Effector memory CD4-positive, alpha-beta T cell (primary cell): ENCODE results near the gene MISP.

Experiments
- DNase-seq, 3 donors: peaks; one replicate each; pipeline ENCODE4 v3.0.0-alpha.2; 2020
- H3K27ac ChIP-seq: 2 replicates; pipeline ENCODE4 v1.7.0; 2013; ENCODE audit warnings: mild to moderate bottlenecking, low read length, moderate library complexity; ENCODE audit not compliant: insufficient read depth, poor library complexity, severe bottlenecking
- H3K27me3 ChIP-seq: replicated peaks from 2 replicates; pipeline ENCODE4 v1.7.0; 2013; ENCODE audit warnings: mild to moderate bottlenecking, low read length; ENCODE audit not compliant: insufficient read depth, control insufficient read depth, poor library complexity, severe bottlenecking
- H3K36me3 ChIP-seq: 2 replicates; pipeline ENCODE4 v1.7.0; 2013; ENCODE audit warnings: mild to moderate bottlenecking, low read length, moderate library complexity; ENCODE audit not compliant: control insufficient read depth, insufficient read depth
- H3K4me1 ChIP-seq: 2 replicates; pipeline ENCODE4 v1.7.0; 2013; ENCODE audit warnings: low read length, mild to moderate bottlenecking; ENCODE audit not compliant: control insufficient read depth, insufficient read depth, poor library complexity, severe bottlenecking
- H3K4me3 ChIP-seq: 2 replicates; pipeline ENCODE4 v1.7.0; 2013; ENCODE audit warnings: low read length, low read depth, mild to moderate bottlenecking; ENCODE audit not compliant: insufficient read depth, poor library complexity, severe bottlenecking
- H3K9me3 ChIP-seq: 2 replicates; pipeline ENCODE4 v1.7.0; 2013; ENCODE audit warnings: mild to moderate bottlenecking, low read length, moderate library complexity; ENCODE audit not compliant: control insufficient read depth

Gene MISP

GRCh38 chr19:711254-711653, 39.7 kb upstream of the MISP start:
- DNase-seq, result no peak
- H3K36me3 ChIP-seq, result no peaks in the 10 kb centered on the region
- H3K27ac ChIP-seq, result no peak overlapping the region
- no peaks in the 10 kb centered on the region for H3K4me1 ChIP-seq
- H3K4me3 ChIP-seq, result no peak overlapping the region
- peaks cover 17% of the 10 kb centered on the region for H3K27me3 ChIP-seq
- no peaks in the 10 kb centered on the region for H3K9me3 ChIP-seq

GRCh38 chr19:715347-715746, 35.6 kb upstream of the MISP start:
- H3K4me3 ChIP-seq, result no peak overlapping the region
- no peak overlapping the region for H3K27ac ChIP-seq
- no peak for DNase-seq
- no peaks in the 10 kb centered on the region for H3K4me1 ChIP-seq
- H3K9me3 ChIP-seq, result no peaks in the 10 kb centered on the region
- H3K27me3 ChIP-seq, result peaks cover 9% of the 10 kb centered on the region
- H3K36me3 ChIP-seq, result no peaks in the 10 kb centered on the region

GRCh38 chr19:718251-718951, 32.5 kb upstream of the MISP start:
- Histone ChIP-seq H3K4me1 (no peaks in the 10 kb centered on the region), H3K9me3 (no peaks in the 10 kb centered on the region), H3K27ac (no peak overlapping the region), H3K27me3 (peaks cover 12% of the 10 kb centered on the region), H3K4me3 (no peak overlapping the region), H3K36me3 (no peaks in the 10 kb centered on the region)
- DNase-seq, result no peak

GRCh38 chr19:718991-719512, 31.9 kb upstream of the MISP start:
- Histone ChIP-seq H3K27me3 (peaks cover 12% of the 10 kb centered on the region), H3K36me3 (no peaks in the 10 kb centered on the region), H3K4me3 (no peak overlapping the region), H3K27ac (no peak overlapping the region), H3K4me1 (no peaks in the 10 kb centered on the region), H3K9me3 (no peaks in the 10 kb centered on the region)
- no peak for DNase-seq

- Histone ChIP-seq H3K27ac (no peak overlapping the region), H3K4me3 (no peak overlapping the region), H3K36me3 (no peaks in the 10 kb centered on the region), H3K4me1 (no peaks in the 10 kb centered on the region), H3K9me3 (no peaks in the 10 kb centered on the region), H3K27me3 (peaks cover 12% of the 10 kb centered on the region)
- DNase-seq, result no peak
Observed at GRCh38 chr19:719636-720344, 31.1 kb upstream of the MISP start.

- Histone ChIP-seq H3K36me3 (no peaks in the 10 kb centered on the region), H3K27ac (no peak overlapping the region), H3K4me3 (no peak overlapping the region), H3K9me3 (no peaks in the 10 kb centered on the region), H3K27me3 (peaks cover 12% of the 10 kb centered on the region), H3K4me1 (no peaks in the 10 kb centered on the region)
- no peak for DNase-seq
Observed at GRCh38 chr19:720345-721160, 30.4 kb upstream of the MISP start.

- H3K9me3 ChIP-seq, result no peaks in the 10 kb centered on the region
- H3K36me3 ChIP-seq, result no peaks in the 10 kb centered on the region
- DNase-seq, result no peak
- peaks cover 12% of the 10 kb centered on the region for H3K27me3 ChIP-seq
- H3K4me1 ChIP-seq, result no peaks in the 10 kb centered on the region
- H3K27ac ChIP-seq, result no peak overlapping the region
- no peak overlapping the region for H3K4me3 ChIP-seq
Observed at GRCh38 chr19:722553-723101, 28.3 kb upstream of the MISP start.

GRCh38 chr19:723247-723646, 27.7 kb upstream of the MISP start:
- no peaks in the 10 kb centered on the region for H3K4me1 ChIP-seq
- DNase-seq, result no peak
- H3K27me3 ChIP-seq, result peaks cover 12% of the 10 kb centered on the region
- no peaks in the 10 kb centered on the region for H3K9me3 ChIP-seq
- no peaks in the 10 kb centered on the region for H3K36me3 ChIP-seq
- H3K27ac ChIP-seq, result no peak overlapping the region
- H3K4me3 ChIP-seq, result no peak overlapping the region

- DNase-seq, result no peak
- peaks cover 12% of the 10 kb centered on the region for H3K27me3 ChIP-seq
- H3K36me3 ChIP-seq, result no peaks in the 10 kb centered on the region
- no peaks in the 10 kb centered on the region for H3K4me1 ChIP-seq
- H3K4me3 ChIP-seq, result no peak overlapping the region
- H3K27ac ChIP-seq, result no peak overlapping the region
- H3K9me3 ChIP-seq, result no peaks in the 10 kb centered on the region
Observed at GRCh38 chr19:723714-724113, 27.2 kb upstream of the MISP start.
